H1 (cell line): ENCODE data around the gene CHRNA5. TPM values are rescaled to one million over a fixed set of nuclear protein-coding genes. Genes with fewer than 3 reads are reported as not detected.

ENCODE experiments used
- CTCF ChIA-PET: fragments of 300-600 bp; sonication (Branson Sonifier 250); formaldehyde crosslinking; loops from one replicate; lab custom pipeline; 2021; ENCODE audit not compliant: partially characterized antibody; lab: Charles Lee
- POLR2A ChIA-PET: fragments of 300-600 bp; sonication (Branson Sonifier 250); formaldehyde crosslinking; loops from one replicate; lab custom pipeline; 2021; ENCODE audit warnings: inconsistent platforms; ENCODE audit not compliant: partially characterized antibody; lab: Charles Lee
- DNase-seq, 2 experiments: peaks; one replicate each; pipeline versions ENCODE4 v3.0.0 to v3.0.0-alpha.2; 2010 to 2022; ENCODE audit warnings: low spot score in 2 of 2, low read depth in 1 of 2, mixed read lengths in 1 of 2
- FAIRE-seq: peaks from 2 replicates; lab custom pipeline; 2011; peaks lifted over from hg19 to GRCh38; lab: Jason Lieb, UNC
- H2AFZ ChIP-seq: 2 replicates; pipeline ENCODE4 v1.8.1; 2012; ENCODE audit warnings: low read length, inconsistent platforms
- H2AK5ac ChIP-seq: 2 replicates; pipeline ENCODE4 v1.6.1; 2013; ENCODE audit warnings: low read depth, low read length
- H2BK120ac ChIP-seq: replicated peaks from 2 replicates; pipeline ENCODE3; 2013; ENCODE audit warnings: low read depth, low read length, inconsistent platforms
- H2BK12ac ChIP-seq: 2 replicates; pipeline ENCODE4 v1.6.1; 2013; ENCODE audit warnings: low read depth, low read length
- H2BK15ac ChIP-seq: 2 replicates; pipeline ENCODE4 v1.6.1; 2013; ENCODE audit warnings: low read length
- H2BK20ac ChIP-seq: 2 replicates; pipeline ENCODE4 v1.6.1; 2013; ENCODE audit warnings: low read length
- H2BK5ac ChIP-seq: 2 replicates; pipeline ENCODE4 v1.6.1; 2013; ENCODE audit warnings: low read depth, low read length
- H3K14ac ChIP-seq: 2 replicates; pipeline ENCODE4 v1.6.1; 2013; ENCODE audit warnings: inconsistent platforms; ENCODE audit not compliant: insufficient read length
- H3K18ac ChIP-seq: 2 replicates; pipeline ENCODE4 v1.6.1; 2013; ENCODE audit warnings: low read length; ENCODE audit errors: extremely low read depth
- H3K23ac ChIP-seq: 2 replicates; pipeline ENCODE4 v1.6.1; 2013; ENCODE audit warnings: inconsistent platforms; ENCODE audit not compliant: insufficient read length
- H3K23me2 ChIP-seq: 2 replicates; pipeline ENCODE4 v1.6.1; 2013; ENCODE audit warnings: low read depth, low read length
- H3K27ac ChIP-seq: 2 replicates; pipeline ENCODE4 v1.6.1; 2011; ENCODE audit warnings: low read depth, low read length, inconsistent platforms
- H3K27me3 ChIP-seq, 4 experiments: replicated peaks in 1 of 4; 1 replicate in 1 of 4; 2 replicates in 3 of 4; pipeline versions ENCODE4 v1.6.1 to v1.8.1; 2011 to 2013; ENCODE audit warnings: low read length in 3 of 4, mild to moderate bottlenecking in 3 of 4, inconsistent platforms in 2 of 4, mixed read lengths in 2 of 4, moderate library complexity in 1 of 4; ENCODE audit not compliant: control insufficient read depth in 3 of 4, insufficient read depth in 3 of 4; ENCODE audit errors: extremely low read depth in 1 of 4
- H3K36me3 ChIP-seq, 4 experiments: 2 replicates each; pipeline versions ENCODE4 v1.6.1 to v1.8.1; 2011 to 2013; ENCODE audit warnings: mild to moderate bottlenecking in 4 of 4, low read length in 3 of 4, moderate library complexity in 2 of 4, control low read depth in 1 of 4, inconsistent platforms in 1 of 4; ENCODE audit not compliant: insufficient read depth in 4 of 4, control insufficient read depth in 2 of 4
- H3K4ac ChIP-seq: replicated peaks from 2 replicates; pipeline ENCODE3; 2013; ENCODE audit warnings: low read length, low read depth, mixed read lengths, inconsistent platforms; ENCODE audit not compliant: insufficient read length
- H3K4me1 ChIP-seq, 4 experiments: replicated peaks in 1 of 4; 1 replicate in 1 of 4; 2 replicates in 3 of 4; pipeline versions ENCODE4 v1.6.1 to v1.8.1; 2011 to 2013; ENCODE audit warnings: low read length in 3 of 4, inconsistent platforms in 2 of 4, mixed read lengths in 1 of 4; ENCODE audit not compliant: insufficient read depth in 4 of 4, control insufficient read depth in 3 of 4
- H3K4me2 ChIP-seq, 2 experiments: 2 replicates each; pipeline versions ENCODE4 v1.6.1 to v1.8.1; 2011 to 2013; ENCODE audit warnings: low read depth in 2 of 2, low read length in 2 of 2, control low read depth in 1 of 2, inconsistent platforms in 1 of 2, mild to moderate bottlenecking in 1 of 2; ENCODE audit not compliant: insufficient read depth in 1 of 2
- H3K4me3 ChIP-seq, 4 experiments: fragments of 200-600, 300-600 bp in 1 of 4; sonication (generic), shearing (Covaris generic), sonication (Bioruptor Twin) in 1 of 4; 2 replicates each; pipeline versions ENCODE4 v1.5.1 to v1.8.1; 2011 to 2016; ENCODE audit warnings: low read length in 4 of 4, low read depth in 3 of 4, control low read depth in 2 of 4, inconsistent platforms in 2 of 4, mild to moderate bottlenecking in 2 of 4, mixed read lengths in 1 of 4, moderate library complexity in 1 of 4; ENCODE audit not compliant: insufficient read depth in 2 of 4; ENCODE audit errors: extremely low read depth in 1 of 4
- H3K56ac ChIP-seq: replicated peaks from 2 replicates; pipeline ENCODE3; 2013; ENCODE audit warnings: low read depth, mild to moderate bottlenecking, mixed read lengths, low read length, inconsistent platforms; ENCODE audit not compliant: insufficient read length
- H3K79me1 ChIP-seq: 2 replicates; pipeline ENCODE4 v1.6.1; 2013; ENCODE audit warnings: low read depth, low read length, control low read depth
- H3K79me2 ChIP-seq, 2 experiments: 2 replicates each; pipeline versions ENCODE4 v1.6.1 to v1.8.1; 2012 to 2013; ENCODE audit warnings: low read length in 2 of 2, mild to moderate bottlenecking in 2 of 2, inconsistent platforms in 1 of 2; ENCODE audit not compliant: insufficient read depth in 2 of 2, control insufficient read depth in 1 of 2
- H3K9ac ChIP-seq, 4 experiments: replicated peaks in 1 of 4; 1 replicate in 1 of 4; 2 replicates in 3 of 4; pipeline versions ENCODE4 v1.6.1 to v1.8.1; 2011 to 2013; ENCODE audit warnings: low read depth in 3 of 4, low read length in 3 of 4, control low read depth in 2 of 4, mild to moderate bottlenecking in 2 of 4, moderate library complexity in 2 of 4, inconsistent platforms in 1 of 4; ENCODE audit errors: extremely low read depth in 1 of 4
- H3K9me3 ChIP-seq, 2 experiments: 2 replicates each; pipeline versions ENCODE4 v1.6.1 to v1.8.1; 2012 to 2013; ENCODE audit warnings: mild to moderate bottlenecking in 2 of 2, moderate library complexity in 2 of 2, control low read depth in 1 of 2, inconsistent platforms in 1 of 2, low read depth in 1 of 2, low read length in 1 of 2, mixed read lengths in 1 of 2; ENCODE audit not compliant: insufficient read depth in 2 of 2
- H4K20me1 ChIP-seq, 2 experiments: replicated peaks in 1 of 2; 2 replicates each; pipeline versions ENCODE3 to v1.8.1; 2011 to 2013; ENCODE audit warnings: inconsistent platforms in 2 of 2, low read length in 2 of 2, mild to moderate bottlenecking in 1 of 2; ENCODE audit not compliant: insufficient read depth in 2 of 2, control insufficient read depth in 1 of 2
- H4K5ac ChIP-seq: 2 replicates; pipeline ENCODE4 v1.6.1; 2013; ENCODE audit warnings: low read length, low read depth, mixed read lengths, inconsistent platforms; ENCODE audit not compliant: insufficient read length
- H4K8ac ChIP-seq: 2 replicates; pipeline ENCODE4 v1.8.0; 2013; ENCODE audit warnings: mild to moderate bottlenecking, moderate library complexity, low read length, inconsistent platforms; ENCODE audit not compliant: insufficient read depth; ENCODE audit errors: extremely low read depth
- H4K91ac ChIP-seq: replicated peaks from 2 replicates; pipeline ENCODE3; 2013; ENCODE audit warnings: low read length, mixed read lengths, inconsistent platforms; ENCODE audit not compliant: insufficient read length
- CHD1 ChIP-seq: IDR thresholded peaks from 2 replicates; pipeline ENCODE4 v1.6.1; 2012; ENCODE audit warnings: low read depth, low read length, improper control_type of control experiment
- JUN ChIP-seq: IDR thresholded peaks from 2 replicates; pipeline ENCODE4 v1.6.1; 2011; ENCODE audit warnings: low read depth, mild to moderate bottlenecking, improper control_type of control experiment, low read length
- ZNF274 ChIP-seq: IDR thresholded peaks from 2 replicates; pipeline ENCODE4 v1.7.0; 2012; ENCODE audit warnings: low read length, borderline replicate concordance; ENCODE audit errors: extremely low read depth
- WGBS, 2 experiments: shearing (Covaris generic) in 1 of 2; methylation state at CpG; one replicate each; pipeline versions ENCODE4 v1.1.6 to v1.1.7; 2013 to 2015; ENCODE audit warnings: low lambda C conversion rate in 2 of 2, mixed read lengths in 2 of 2, inconsistent platforms in 1 of 2, low coverage in 1 of 2, missing lambda C conversion rate in 1 of 2; ENCODE audit not compliant: insufficient replicate concordance in 2 of 2, insufficient coverage in 1 of 2, insufficient read length in 1 of 2; ENCODE audit errors: extremely low coverage in 1 of 2, missing lambda C conversion rate in 1 of 2; 5-methylcytosine and 5-hydroxymethylcytosine counted together
- polyA plus RNA-seq, 7 experiments: library from polyadenylated mRNA; depleted of rRNA in 3 of 7; stranded (reverse) in 5 of 7; unstranded in 2 of 7; fragments of >200 nt in 5 of 7; fragments of 200-250 nt in 2 of 7; gene quantifications; 1 replicate in 5 of 7; 2 replicates in 1 of 7; 4 replicates in 1 of 7; pipeline versions ENCODE4 v1.2.1 to v1.2.3, GENCODE V29; 2011 to 2013; ENCODE audit warnings: missing spikeins in 2 of 7, mixed read lengths in 2 of 7
- total RNA-seq: library from RNA; stranded (reverse); fragmentation: NEBNext Ultra II Directional; extraction: Animal tissue kit (Norgen Biotek cat#: 25700); gene quantifications from 2 replicates; pipeline ENCODE4 v1.2.1, GENCODE V29; 2021

The CHRNA5 gene
- total and polyA plus RNA-seq, 2 of the 8 experiments (the other 6 are each of a cell fraction or from before 2014, with no cell fraction given), result 13.5 to 31.4 TPM

GRCh38 chr15:78628227-78628626 is 62.9 kb downstream of the CHRNA5 start:
- FAIRE-seq, result no peak
- H2BK12ac ChIP-seq, result no peak overlapping the region
- ChIA-PET POLR2A (no interaction called here), CTCF (interaction anchor here (1.1 to 6.1 kb wide), 3 partner anchors 9 to 10 kb away, joined by 5 to 49 read pairs (median 12); no protein-coding TSS in a partner anchor)
- H3K4me2 ChIP-seq, result no peak overlapping the region
- no peak overlapping the region for H4K5ac ChIP-seq
- no peak overlapping the region for H2BK5ac ChIP-seq
- peaks cover 0 to 6% (median 0%) of the 10 kb centered on the region in 4 experiments; a peak in 2 of 8 replicates for H3K36me3 ChIP-seq
- H3K23me2 ChIP-seq, result no peaks in the 10 kb centered on the region; the same call in 1 of the 2 replicates
- no peak overlapping the region for H3K27ac ChIP-seq
- no peak overlapping the region for H3K4ac ChIP-seq
- peaks cover 2% of the 10 kb centered on the region; the same call in 1 of the 2 replicates for H3K79me1 ChIP-seq
- H3K18ac ChIP-seq, result no peak overlapping the region
- no peaks in the 10 kb centered on the region for H3K79me2 ChIP-seq
- no peak overlapping the region for H2AK5ac ChIP-seq
- no peaks in the 10 kb centered on the region for H3K4me1 ChIP-seq
- DNase-seq, result peak in 1 of 2 experiments; percentile 22
- H2BK15ac ChIP-seq, result no peak overlapping the region
- no peak overlapping the region for H3K23ac ChIP-seq
- H3K9ac ChIP-seq, result no peak overlapping the region
- H3K27me3 ChIP-seq, result no peaks in the 10 kb centered on the region
- no peaks in the 10 kb centered on the region for H3K9me3 ChIP-seq
- no peak overlapping the region for H3K56ac ChIP-seq
- no peak overlapping the region for H2BK120ac ChIP-seq
- TF ChIP-seq ZNF274 (no peak), JUN (no peak), CHD1 (no peak)
- TF ChIP-seq, all 59 proteins: peak for 0
- Histone ChIP-seq H4K20me1 (no peaks in the 10 kb centered on the region), H2AFZ (no peak overlapping the region), H4K91ac (no peak overlapping the region), H3K14ac (no peak overlapping the region), H3K4me3 (no peak overlapping the region), H2BK20ac (no peak overlapping the region), H4K8ac (no peak overlapping the region)
- WGBS, 2 experiments, result 81% methylated on average over 6 of the region's 6 CpGs; no CpG with 5 or more reads in 1 of the 2 experiments
